ENCODE results near the gene TOMM5. TPM values are rescaled to one million over a fixed set of nuclear protein-coding genes. Genes with fewer than 3 reads are reported as not detected.

The TOMM5 gene
- total RNA-seq, 1 donor from 2014 or later: 52.5 TPM

DNA sequence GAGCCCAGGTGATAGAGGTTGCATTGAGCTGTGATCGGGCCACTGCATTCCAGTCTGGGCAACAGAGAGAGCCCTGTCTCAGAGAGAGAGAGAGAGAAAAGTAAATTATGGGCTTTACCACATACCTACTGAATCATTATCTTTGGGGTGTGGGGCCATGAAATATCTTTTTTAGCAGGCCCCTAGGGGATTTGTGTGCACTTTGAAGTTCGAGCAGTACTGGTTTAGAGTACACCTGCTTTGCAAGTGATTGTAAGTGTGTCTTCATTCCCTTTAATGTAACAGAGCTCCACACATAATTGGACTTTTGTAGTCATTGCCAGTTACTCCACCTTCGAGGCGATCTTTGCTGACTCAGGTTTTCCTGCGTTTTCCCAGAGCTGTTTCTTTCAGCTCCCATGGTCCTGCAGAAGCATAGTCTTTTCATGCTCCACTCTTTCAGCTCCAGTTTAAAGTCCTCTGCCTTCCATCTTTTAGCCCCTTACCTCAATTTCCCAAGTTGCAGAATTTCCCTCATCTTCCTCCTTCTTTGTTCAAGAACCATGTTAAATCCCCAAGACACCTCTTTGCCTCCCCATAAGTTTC is 34.4 kb upstream of the TOMM5 start:
- no peak for DNase-seq (ENCODE audit: low spot score)
- Mint-ChIP-seq H3K27ac (ENCODE audit: unreplicated experiment) (no peak overlapping the region), H3K27me3 (ENCODE audit: unreplicated experiment) (no peaks in the 10 kb centered on the region), H3K9me3 (ENCODE audit: unreplicated experiment) (no peaks in the 10 kb centered on the region), H3K4me1 (ENCODE audit: unreplicated experiment) (peaks cover 13% of the 10 kb centered on the region), H3K4me3 (ENCODE audit: unreplicated experiment) (no peak overlapping the region), H3K36me3 (ENCODE audit: low read depth, unreplicated experiment) (no peaks in the 10 kb centered on the region)
- TF ChIP-seq, protein P1, sequence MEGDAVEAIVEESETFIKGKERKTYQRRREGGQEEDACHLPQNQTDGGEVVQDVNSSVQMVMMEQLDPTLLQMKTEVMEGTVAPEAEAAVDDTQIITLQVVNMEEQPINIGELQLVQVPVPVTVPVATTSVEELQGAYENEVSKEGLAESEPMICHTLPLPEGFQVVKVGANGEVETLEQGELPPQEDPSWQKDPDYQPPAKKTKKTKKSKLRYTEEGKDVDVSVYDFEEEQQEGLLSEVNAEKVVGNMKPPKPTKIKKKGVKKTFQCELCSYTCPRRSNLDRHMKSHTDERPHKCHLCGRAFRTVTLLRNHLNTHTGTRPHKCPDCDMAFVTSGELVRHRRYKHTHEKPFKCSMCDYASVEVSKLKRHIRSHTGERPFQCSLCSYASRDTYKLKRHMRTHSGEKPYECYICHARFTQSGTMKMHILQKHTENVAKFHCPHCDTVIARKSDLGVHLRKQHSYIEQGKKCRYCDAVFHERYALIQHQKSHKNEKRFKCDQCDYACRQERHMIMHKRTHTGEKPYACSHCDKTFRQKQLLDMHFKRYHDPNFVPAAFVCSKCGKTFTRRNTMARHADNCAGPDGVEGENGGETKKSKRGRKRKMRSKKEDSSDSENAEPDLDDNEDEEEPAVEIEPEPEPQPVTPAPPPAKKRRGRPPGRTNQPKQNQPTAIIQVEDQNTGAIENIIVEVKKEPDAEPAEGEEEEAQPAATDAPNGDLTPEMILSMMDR (IDR thresholded peaks at IDR 0.05; ENCODE audit: unreplicated experiment): no peak

- H3K27ac Mint-ChIP-seq (ENCODE audit: unreplicated experiment): no peak overlapping the region
- peaks cover 2% of the 10 kb centered on the region for H3K27me3 Mint-ChIP-seq (ENCODE audit: unreplicated experiment)
- TF ChIP-seq, protein P1 (IDR thresholded peaks at IDR 0.05; ENCODE audit: unreplicated experiment): no peak
- H3K4me1 Mint-ChIP-seq (ENCODE audit: unreplicated experiment): peaks cover 23% of the 10 kb centered on the region
- DNase-seq (ENCODE audit: low spot score): no peak
- H3K36me3 Mint-ChIP-seq (ENCODE audit: low read depth, unreplicated experiment): no peaks in the 10 kb centered on the region
- no peaks in the 10 kb centered on the region for H3K9me3 Mint-ChIP-seq (ENCODE audit: unreplicated experiment)
- H3K4me3 Mint-ChIP-seq (ENCODE audit: unreplicated experiment): no peak overlapping the region
Measured at GRCh38 chr9:37625758-37626147, 33.4 kb upstream of the TOMM5 start.

DNA sequence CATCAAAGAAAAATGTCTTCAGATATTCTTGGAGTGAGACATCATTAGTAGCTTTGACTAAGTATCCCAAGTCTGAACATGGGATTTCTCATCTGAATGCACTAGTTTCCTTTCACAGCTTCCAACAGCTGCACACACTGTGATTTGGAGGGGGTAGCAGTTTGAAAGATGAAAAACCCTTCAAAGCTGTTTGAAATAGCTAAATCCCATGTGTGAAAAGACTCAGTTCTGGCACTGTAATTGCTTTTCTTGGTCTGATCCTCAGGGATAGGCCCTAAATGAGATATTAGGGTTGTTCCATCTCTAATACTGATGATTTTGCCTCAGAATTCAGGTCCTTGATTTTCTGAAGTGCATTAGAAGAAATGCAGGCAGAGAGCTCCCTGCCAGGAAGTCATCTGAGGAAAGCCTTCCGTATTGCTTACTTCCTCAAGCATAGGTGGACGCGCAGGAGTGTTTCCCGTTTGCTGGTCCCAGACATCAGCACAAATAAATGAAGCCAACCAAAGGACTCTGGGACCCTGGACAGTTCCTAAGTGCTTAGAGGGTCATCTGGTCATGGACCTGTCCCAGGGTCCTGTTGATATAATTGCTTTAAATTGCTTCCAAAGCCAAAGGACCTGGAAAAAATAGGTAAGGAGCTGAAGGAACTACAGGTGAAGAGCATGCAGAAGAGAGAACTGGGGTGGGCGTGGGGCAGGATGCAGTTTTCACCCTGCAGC is 32.8 kb upstream of the TOMM5 start:
- no peaks in the 10 kb centered on the region for H3K9me3 Mint-ChIP-seq (ENCODE audit: unreplicated experiment)
- H3K4me1 Mint-ChIP-seq (ENCODE audit: unreplicated experiment): peaks cover 23% of the 10 kb centered on the region
- no peak overlapping the region for H3K4me3 Mint-ChIP-seq (ENCODE audit: unreplicated experiment)
- peaks cover 2% of the 10 kb centered on the region for H3K27me3 Mint-ChIP-seq (ENCODE audit: unreplicated experiment)
- no peak for DNase-seq (ENCODE audit: low spot score)
- H3K36me3 Mint-ChIP-seq (ENCODE audit: low read depth, unreplicated experiment): no peaks in the 10 kb centered on the region
- no peak overlapping the region for H3K27ac Mint-ChIP-seq (ENCODE audit: unreplicated experiment)
- TF ChIP-seq, protein P1 (IDR thresholded peaks at IDR 0.05; ENCODE audit: unreplicated experiment): no peak

DNA sequence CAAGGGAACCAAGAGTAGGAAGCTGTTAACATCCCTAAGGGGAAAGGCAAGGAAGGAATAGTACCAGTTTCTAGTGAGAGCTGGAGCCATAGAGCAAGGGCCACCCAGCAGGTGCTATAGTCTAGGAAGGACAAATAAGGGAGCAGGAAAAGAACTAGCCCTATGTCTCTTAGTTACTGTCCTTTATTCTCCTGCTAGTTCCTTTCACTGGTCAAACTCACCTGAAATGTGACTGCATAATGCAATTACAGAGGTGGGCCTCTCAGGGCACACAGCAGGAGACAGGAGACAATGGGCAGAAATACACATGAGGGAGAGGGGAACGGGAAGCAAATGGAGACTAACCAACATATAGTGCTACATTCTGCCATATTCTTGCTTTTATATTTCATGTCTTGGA is 31.7 kb upstream of the TOMM5 start:
- Mint-ChIP-seq H3K27ac (ENCODE audit: unreplicated experiment) (no peak overlapping the region), H3K4me1 (ENCODE audit: unreplicated experiment) (peaks cover 23% of the 10 kb centered on the region), H3K4me3 (ENCODE audit: unreplicated experiment) (no peak overlapping the region), H3K27me3 (ENCODE audit: unreplicated experiment) (peaks cover 2% of the 10 kb centered on the region), H3K36me3 (ENCODE audit: low read depth, unreplicated experiment) (no peaks in the 10 kb centered on the region), H3K9me3 (ENCODE audit: unreplicated experiment) (no peaks in the 10 kb centered on the region)
- DNase-seq (ENCODE audit: low spot score): no peak
- TF ChIP-seq, protein P1 (IDR thresholded peaks at IDR 0.05; ENCODE audit: unreplicated experiment): no peak

GRCh38 chr9:37623267-37623666 is 30.9 kb upstream of the TOMM5 start:
- no peak overlapping the region for H3K27ac Mint-ChIP-seq (ENCODE audit: unreplicated experiment)
- H3K9me3 Mint-ChIP-seq (ENCODE audit: unreplicated experiment): no peaks in the 10 kb centered on the region
- TF ChIP-seq, protein P1 (IDR thresholded peaks at IDR 0.05; ENCODE audit: unreplicated experiment): no peak
- H3K4me1 Mint-ChIP-seq (ENCODE audit: unreplicated experiment): peaks cover 23% of the 10 kb centered on the region
- no peaks in the 10 kb centered on the region for H3K36me3 Mint-ChIP-seq (ENCODE audit: low read depth, unreplicated experiment)
- peaks cover 2% of the 10 kb centered on the region for H3K27me3 Mint-ChIP-seq (ENCODE audit: unreplicated experiment)
- no peak overlapping the region for H3K4me3 Mint-ChIP-seq (ENCODE audit: unreplicated experiment)
- DNase-seq (ENCODE audit: low spot score): no peak

All from endothelial cell (in vitro differentiated cells).